ENCODE measurements around the gene ZNF432.

DNA sequence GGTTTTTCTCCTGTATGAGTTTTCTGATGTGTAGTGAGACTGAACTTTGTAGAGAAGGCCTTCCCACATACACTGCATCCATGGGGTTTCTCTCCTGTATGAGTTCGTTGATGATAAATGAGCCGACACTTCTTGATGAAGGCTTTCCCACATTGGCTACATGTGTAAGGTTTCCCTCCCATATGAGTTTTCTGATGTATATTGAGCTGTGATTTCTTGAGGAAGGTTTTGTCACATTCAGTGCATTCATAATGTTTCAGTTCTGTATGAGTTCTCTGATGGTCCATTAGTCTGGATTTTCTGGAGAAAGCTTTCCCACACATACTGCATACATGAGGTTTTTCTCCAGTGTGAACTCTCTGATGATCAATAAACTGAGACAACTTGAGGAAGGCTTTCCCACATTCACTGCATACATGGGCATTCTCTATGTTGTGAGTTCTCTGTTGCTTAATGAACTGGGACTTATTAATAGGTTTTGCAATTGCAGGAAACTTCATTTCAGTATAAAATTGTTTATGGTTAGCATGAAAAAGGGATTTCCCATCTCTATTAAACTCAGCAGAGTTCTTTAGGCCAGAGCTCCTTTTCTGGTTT lies 54.5 kb downstream of the ZNF432 start:
- TF ChIP-seq EZH2 (IDR thresholded peaks at IDR 0.05) (no peak), CTCF (IDR thresholded peaks at IDR 0.05) (no peak)
